H1 (cell line): ENCODE results near the gene PDS5A. TPM values are rescaled to one million over a fixed set of nuclear protein-coding genes. Genes with fewer than 3 reads are reported as not detected.

Source experiments
- CTCF ChIA-PET: fragments of 300-600 bp; sonication (Branson Sonifier 250); formaldehyde crosslinking; loops from one replicate; lab custom pipeline; 2021; ENCODE audit not compliant: partially characterized antibody; lab: Charles Lee
- POLR2A ChIA-PET: fragments of 300-600 bp; sonication (Branson Sonifier 250); formaldehyde crosslinking; loops from one replicate; lab custom pipeline; 2021; ENCODE audit warnings: inconsistent platforms; ENCODE audit not compliant: partially characterized antibody; lab: Charles Lee
- DNase-seq, 2 experiments: peaks; one replicate each; pipeline versions ENCODE4 v3.0.0 to v3.0.0-alpha.2; 2010 to 2022; ENCODE audit warnings: low spot score in 2 of 2, low read depth in 1 of 2, mixed read lengths in 1 of 2
- FAIRE-seq: peaks from 2 replicates; lab custom pipeline; 2011; peaks lifted over from hg19 to GRCh38; lab: Jason Lieb, UNC
- H2AFZ ChIP-seq: 2 replicates; pipeline ENCODE4 v1.8.1; 2012; ENCODE audit warnings: low read length, inconsistent platforms
- H2AK5ac ChIP-seq: 2 replicates; pipeline ENCODE4 v1.6.1; 2013; ENCODE audit warnings: low read depth, low read length
- H2BK120ac ChIP-seq: replicated peaks from 2 replicates; pipeline ENCODE3; 2013; ENCODE audit warnings: low read depth, low read length, inconsistent platforms
- H2BK12ac ChIP-seq: 2 replicates; pipeline ENCODE4 v1.6.1; 2013; ENCODE audit warnings: low read depth, low read length
- H2BK15ac ChIP-seq: 2 replicates; pipeline ENCODE4 v1.6.1; 2013; ENCODE audit warnings: low read length
- H2BK20ac ChIP-seq: 2 replicates; pipeline ENCODE4 v1.6.1; 2013; ENCODE audit warnings: low read length
- H2BK5ac ChIP-seq: 2 replicates; pipeline ENCODE4 v1.6.1; 2013; ENCODE audit warnings: low read depth, low read length
- H3K14ac ChIP-seq: 2 replicates; pipeline ENCODE4 v1.6.1; 2013; ENCODE audit warnings: inconsistent platforms; ENCODE audit not compliant: insufficient read length
- H3K18ac ChIP-seq: 2 replicates; pipeline ENCODE4 v1.6.1; 2013; ENCODE audit warnings: low read length; ENCODE audit errors: extremely low read depth
- H3K23ac ChIP-seq: 2 replicates; pipeline ENCODE4 v1.6.1; 2013; ENCODE audit warnings: inconsistent platforms; ENCODE audit not compliant: insufficient read length
- H3K23me2 ChIP-seq: 2 replicates; pipeline ENCODE4 v1.6.1; 2013; ENCODE audit warnings: low read depth, low read length
- H3K27ac ChIP-seq: 2 replicates; pipeline ENCODE4 v1.6.1; 2011; ENCODE audit warnings: low read depth, low read length, inconsistent platforms
- H3K27me3 ChIP-seq, 4 experiments: replicated peaks in 1 of 4; 1 replicate in 1 of 4; 2 replicates in 3 of 4; pipeline versions ENCODE4 v1.6.1 to v1.8.1; 2011 to 2013; ENCODE audit warnings: low read length in 3 of 4, mild to moderate bottlenecking in 3 of 4, inconsistent platforms in 2 of 4, mixed read lengths in 2 of 4, moderate library complexity in 1 of 4; ENCODE audit not compliant: control insufficient read depth in 3 of 4, insufficient read depth in 3 of 4; ENCODE audit errors: extremely low read depth in 1 of 4
- H3K36me3 ChIP-seq, 4 experiments: 2 replicates each; pipeline versions ENCODE4 v1.6.1 to v1.8.1; 2011 to 2013; ENCODE audit warnings: mild to moderate bottlenecking in 4 of 4, low read length in 3 of 4, moderate library complexity in 2 of 4, control low read depth in 1 of 4, inconsistent platforms in 1 of 4; ENCODE audit not compliant: insufficient read depth in 4 of 4, control insufficient read depth in 2 of 4
- H3K4ac ChIP-seq: replicated peaks from 2 replicates; pipeline ENCODE3; 2013; ENCODE audit warnings: low read length, low read depth, mixed read lengths, inconsistent platforms; ENCODE audit not compliant: insufficient read length
- H3K4me1 ChIP-seq, 4 experiments: replicated peaks in 1 of 4; 1 replicate in 1 of 4; 2 replicates in 3 of 4; pipeline versions ENCODE4 v1.6.1 to v1.8.1; 2011 to 2013; ENCODE audit warnings: low read length in 3 of 4, inconsistent platforms in 2 of 4, mixed read lengths in 1 of 4; ENCODE audit not compliant: insufficient read depth in 4 of 4, control insufficient read depth in 3 of 4
- H3K4me2 ChIP-seq, 2 experiments: 2 replicates each; pipeline versions ENCODE4 v1.6.1 to v1.8.1; 2011 to 2013; ENCODE audit warnings: low read depth in 2 of 2, low read length in 2 of 2, control low read depth in 1 of 2, inconsistent platforms in 1 of 2, mild to moderate bottlenecking in 1 of 2; ENCODE audit not compliant: insufficient read depth in 1 of 2
- H3K4me3 ChIP-seq, 4 experiments: fragments of 200-600, 300-600 bp in 1 of 4; sonication (generic), shearing (Covaris generic), sonication (Bioruptor Twin) in 1 of 4; 2 replicates each; pipeline versions ENCODE4 v1.5.1 to v1.8.1; 2011 to 2016; ENCODE audit warnings: low read length in 4 of 4, low read depth in 3 of 4, control low read depth in 2 of 4, inconsistent platforms in 2 of 4, mild to moderate bottlenecking in 2 of 4, mixed read lengths in 1 of 4, moderate library complexity in 1 of 4; ENCODE audit not compliant: insufficient read depth in 2 of 4; ENCODE audit errors: extremely low read depth in 1 of 4
- H3K56ac ChIP-seq: replicated peaks from 2 replicates; pipeline ENCODE3; 2013; ENCODE audit warnings: low read depth, mild to moderate bottlenecking, mixed read lengths, low read length, inconsistent platforms; ENCODE audit not compliant: insufficient read length
- H3K79me1 ChIP-seq: 2 replicates; pipeline ENCODE4 v1.6.1; 2013; ENCODE audit warnings: low read depth, low read length, control low read depth
- H3K79me2 ChIP-seq, 2 experiments: 2 replicates each; pipeline versions ENCODE4 v1.6.1 to v1.8.1; 2012 to 2013; ENCODE audit warnings: low read length in 2 of 2, mild to moderate bottlenecking in 2 of 2, inconsistent platforms in 1 of 2; ENCODE audit not compliant: insufficient read depth in 2 of 2, control insufficient read depth in 1 of 2
- H3K9ac ChIP-seq, 4 experiments: replicated peaks in 1 of 4; 1 replicate in 1 of 4; 2 replicates in 3 of 4; pipeline versions ENCODE4 v1.6.1 to v1.8.1; 2011 to 2013; ENCODE audit warnings: low read depth in 3 of 4, low read length in 3 of 4, control low read depth in 2 of 4, mild to moderate bottlenecking in 2 of 4, moderate library complexity in 2 of 4, inconsistent platforms in 1 of 4; ENCODE audit errors: extremely low read depth in 1 of 4
- H3K9me3 ChIP-seq, 2 experiments: 2 replicates each; pipeline versions ENCODE4 v1.6.1 to v1.8.1; 2012 to 2013; ENCODE audit warnings: mild to moderate bottlenecking in 2 of 2, moderate library complexity in 2 of 2, control low read depth in 1 of 2, inconsistent platforms in 1 of 2, low read depth in 1 of 2, low read length in 1 of 2, mixed read lengths in 1 of 2; ENCODE audit not compliant: insufficient read depth in 2 of 2
- H4K20me1 ChIP-seq, 2 experiments: replicated peaks in 1 of 2; 2 replicates each; pipeline versions ENCODE3 to v1.8.1; 2011 to 2013; ENCODE audit warnings: inconsistent platforms in 2 of 2, low read length in 2 of 2, mild to moderate bottlenecking in 1 of 2; ENCODE audit not compliant: insufficient read depth in 2 of 2, control insufficient read depth in 1 of 2
- H4K5ac ChIP-seq: 2 replicates; pipeline ENCODE4 v1.6.1; 2013; ENCODE audit warnings: low read length, low read depth, mixed read lengths, inconsistent platforms; ENCODE audit not compliant: insufficient read length
- H4K8ac ChIP-seq: 2 replicates; pipeline ENCODE4 v1.8.0; 2013; ENCODE audit warnings: mild to moderate bottlenecking, moderate library complexity, low read length, inconsistent platforms; ENCODE audit not compliant: insufficient read depth; ENCODE audit errors: extremely low read depth
- H4K91ac ChIP-seq: replicated peaks from 2 replicates; pipeline ENCODE3; 2013; ENCODE audit warnings: low read length, mixed read lengths, inconsistent platforms; ENCODE audit not compliant: insufficient read length
- ATF3 ChIP-seq: IDR thresholded peaks from 2 replicates; pipeline ENCODE4 v1.6.1; 2011; ENCODE audit warnings: low read depth, mild to moderate bottlenecking, low read length; ENCODE audit not compliant: insufficient read depth
- BACH1 ChIP-seq: IDR thresholded peaks from 2 replicates; pipeline ENCODE4 v1.6.1; 2012; ENCODE audit warnings: low read length, improper control_type of control experiment
- CBX5 ChIP-seq: fragments of 300-800, 300-1000 bp; sonication (generic); IDR thresholded peaks from 2 replicates; pipeline ENCODE4 v1.7.1; 2016; ENCODE audit warnings: antibody characterized with exemption, low read length, low read depth
- CHD2 ChIP-seq: IDR thresholded peaks from 2 replicates; pipeline ENCODE4 v1.6.1; 2012; ENCODE audit warnings: low read length, improper control_type of control experiment
- HDAC2 ChIP-seq, 2 experiments: fragments of 300-600 bp in 1 of 2; sonication (generic) in 1 of 2; IDR thresholded peaks; 2 replicates each; pipeline ENCODE4 v1.6.1; 2011 to 2012; ENCODE audit warnings: low read depth in 2 of 2, low read length in 2 of 2, mild to moderate bottlenecking in 2 of 2, moderate library complexity in 2 of 2, borderline replicate concordance in 1 of 2, inconsistent platforms in 1 of 2
- POU5F1 ChIP-seq: IDR thresholded peaks from 2 replicates; pipeline ENCODE4 v1.6.1; 2011; ENCODE audit warnings: low read depth, mild to moderate bottlenecking, low read length, moderate library complexity
- RAD21 ChIP-seq, 2 experiments: IDR thresholded peaks in 1 of 2; conservative IDR thresholded peaks in 1 of 2; 2 replicates each; pipeline ENCODE4 v1.6.1; 2011; ENCODE audit warnings: low read depth in 2 of 2, low read length in 2 of 2, improper control_type of control experiment in 1 of 2, inconsistent platforms in 1 of 2, mild to moderate bottlenecking in 1 of 2, moderate library complexity in 1 of 2
- RBBP5 ChIP-seq: IDR thresholded peaks from 2 replicates; pipeline ENCODE4 v1.7.1; 2012; ENCODE audit warnings: low read depth, mild to moderate bottlenecking, inconsistent platforms, low read length, moderate library complexity, borderline replicate concordance
- SIRT6 ChIP-seq: IDR thresholded peaks from one replicate; pipeline ENCODE4 v1.7.1; 2012; ENCODE audit warnings: low read length, inconsistent platforms
- TEAD4 ChIP-seq: IDR thresholded peaks from 2 replicates; pipeline ENCODE4 v1.6.1; 2012; ENCODE audit warnings: low read depth, low read length, inconsistent platforms, mixed read lengths
- WGBS, 2 experiments: shearing (Covaris generic) in 1 of 2; methylation state at CpG; one replicate each; pipeline versions ENCODE4 v1.1.6 to v1.1.7; 2013 to 2015; ENCODE audit warnings: low lambda C conversion rate in 2 of 2, mixed read lengths in 2 of 2, inconsistent platforms in 1 of 2, low coverage in 1 of 2, missing lambda C conversion rate in 1 of 2; ENCODE audit not compliant: insufficient replicate concordance in 2 of 2, insufficient coverage in 1 of 2, insufficient read length in 1 of 2; ENCODE audit errors: extremely low coverage in 1 of 2, missing lambda C conversion rate in 1 of 2; 5-methylcytosine and 5-hydroxymethylcytosine counted together
- polyA plus RNA-seq, 7 experiments: library from polyadenylated mRNA; depleted of rRNA in 3 of 7; stranded (reverse) in 5 of 7; unstranded in 2 of 7; fragments of >200 nt in 5 of 7; fragments of 200-250 nt in 2 of 7; gene quantifications; 1 replicate in 5 of 7; 2 replicates in 1 of 7; 4 replicates in 1 of 7; pipeline versions ENCODE4 v1.2.1 to v1.2.3, GENCODE V29; 2011 to 2013; ENCODE audit warnings: missing spikeins in 2 of 7, mixed read lengths in 2 of 7
- total RNA-seq: library from RNA; stranded (reverse); fragmentation: NEBNext Ultra II Directional; extraction: Animal tissue kit (Norgen Biotek cat#: 25700); gene quantifications from 2 replicates; pipeline ENCODE4 v1.2.1, GENCODE V29; 2021

PDS5A gene
- total and polyA plus RNA-seq, 2 of the 8 experiments (the other 6 are each of a cell fraction or from before 2014, with no cell fraction given): 15.5 to 76.6 TPM

GRCh38 chr4:39883646-39884045 is 94.1 kb downstream of the PDS5A start:
- H3K23me2 ChIP-seq: no peaks in the 10 kb centered on the region
- H3K4me1 ChIP-seq: no peaks in the 10 kb centered on the region; a peak in 1 of 7 replicates
- TF ChIP-seq RBBP5 (no peak), TEAD4 (no peak), RAD21 (IDR thresholded peaks at IDR 0.05 in 1 of 2, conservative IDR thresholded peaks at IDR 0.05 in 1 of 2; ENCODE audit: low read depth in 2 of 2, low read length in 2 of 2) (no peak), CHD2 (no peak), ATF3 (no peak), HDAC2 (IDR thresholded peaks at IDR 0.05; ENCODE audit: borderline replicate concordance in 1 of 2, low read depth in 2 of 2, low read length in 2 of 2) (no peak), CBX5 (no peak), SIRT6 (no peak), POU5F1 (no peak), BACH1 (no peak)
- no peak overlapping the region for H3K4me2 ChIP-seq
- no peak overlapping the region for H2BK15ac ChIP-seq
- no peaks in the 10 kb centered on the region for H4K20me1 ChIP-seq
- H3K27ac ChIP-seq: no peak overlapping the region
- H2BK120ac ChIP-seq: no peak overlapping the region
- H4K5ac ChIP-seq: no peak overlapping the region
- DNase-seq (no peak), FAIRE-seq (no peak)
- H3K36me3 ChIP-seq: peaks cover 0 to 43% (median 13%) of the 10 kb centered on the region in 4 experiments; a peak in 5 of 8 replicates
- ChIA-PET POLR2A (no interaction called here), CTCF (interaction anchor here (0.6 to 0.9 kb wide), 3 partner anchors 98 to 159 kb away, joined by 3 to 5 read pairs (median 3); no protein-coding TSS in a partner anchor)
- H3K23ac ChIP-seq: no peak overlapping the region
- H3K4ac ChIP-seq: no peak overlapping the region
- no peak overlapping the region for H2BK20ac ChIP-seq
- H2BK5ac ChIP-seq: no peak overlapping the region
- no peak overlapping the region for H4K91ac ChIP-seq
- no peaks in the 10 kb centered on the region for H3K79me1 ChIP-seq
- no peak overlapping the region for H3K4me3 ChIP-seq
- no peak overlapping the region for H3K9ac ChIP-seq
- no peak overlapping the region for H2BK12ac ChIP-seq
- H3K79me2 ChIP-seq: no peaks in the 10 kb centered on the region
- no peak overlapping the region for H3K14ac ChIP-seq
- H3K9me3 ChIP-seq: no peaks in the 10 kb centered on the region
- no peak overlapping the region for H4K8ac ChIP-seq
- no peak overlapping the region for H2AK5ac ChIP-seq
- H3K18ac ChIP-seq: no peak overlapping the region
- WGBS, 2 experiments: 96% methylated on average over 6 of the region's 6 CpGs; no CpG with 5 or more reads in 1 of the 2 experiments
- H3K27me3 ChIP-seq: no peaks in the 10 kb centered on the region
- H2AFZ ChIP-seq: no peak overlapping the region
- H3K56ac ChIP-seq: no peak overlapping the region
